Ovary (tissue), 9 donors: ENCODE data around the gene ZC3H11A. TPM values are rescaled to one million over a fixed set of nuclear protein-coding genes. Genes with fewer than 3 reads are reported as not detected.

ENCODE experiments used
- DNase-seq, 5 donors: peaks; one replicate each; pipeline ENCODE4 v3.0.0-alpha.2; 2019 to 2020
- H3K27ac ChIP-seq, 2 donors: fragments of 200-600 bp; one replicate each; pipeline versions ENCODE4 v1.5.1 to v1.8.0; 2019 to 2022
- H3K27me3 ChIP-seq: fragments of 200-600 bp; one replicate; pipeline ENCODE4 v1.8.0; 2022
- H3K36me3 ChIP-seq: fragments of 200-600 bp; sonication (generic); one replicate; pipeline ENCODE4 v1.5.1; 2019
- H3K4me1 ChIP-seq: one replicate; pipeline ENCODE4 v1.8.1; 2013; ENCODE audit warnings: mild to moderate bottlenecking, moderate library complexity; ENCODE audit not compliant: insufficient read depth
- H3K4me3 ChIP-seq: fragments of 200-600 bp; sonication (generic); one replicate; pipeline ENCODE4 v1.5.1; 2017
- H3K9me3 ChIP-seq, 2 donors: fragments of 200-600 bp in 1 of 2; sonication (generic) in 1 of 2; one replicate each; pipeline versions ENCODE4 v1.5.1 to v1.8.1; 2013 to 2019; ENCODE audit warnings: mild to moderate bottlenecking in 1 of 2, moderate library complexity in 1 of 2
- EP300 ChIP-seq: sonication (generic); formaldehyde crosslinking; IDR thresholded peaks from one replicate; pipeline ENCODE4 v1.6.1; 2017; ENCODE audit warnings: antibody characterized with exemption
- POLR2A ChIP-seq: fragments of 450-650 bp; IDR thresholded peaks from one replicate; pipeline ENCODE4 v1.6.1; 2017; ENCODE audit warnings: antibody characterized with exemption, mild to moderate bottlenecking, moderate library complexity
- WGBS, 3 donors: extraction: QIAGEN DNeasy Blood & Tissue Kit in 1 of 3; methylation state at CpG; one replicate each; pipeline versions ENCODE4 v1.1.5 to v1.1.7; 2013 to 2017; 5-methylcytosine and 5-hydroxymethylcytosine counted together
- intact Hi-C, 4 donors: fragments of 100-400 bp; cut with DNase I; formaldehyde crosslinking; loops; one replicate each; pipeline versions ENCODE4 v1.11.0 to v1.15.1; 2022 to 2023
- polyA plus RNA-seq, 2 donors: library from polyadenylated mRNA; stranded (reverse); fragments of 200-250 nt in 1 of 2; fragments of 350-450 nt in 1 of 2; fragmentation: Illumina TruSeq in 1 of 2; extraction: RNeasy Lipid Tissue Mini Kit (QIAGEN cat#74804) in 1 of 2; gene quantifications; one replicate each; pipeline ENCODE4 v1.2.3, GENCODE V29; 2013 to 2014
- total RNA-seq, 7 donors: library from RNA; depleted of rRNA in 2 of 7; stranded (reverse); fragments of >200 nt in 2 of 7; fragmentation: NEBNext Ultra II Directional in 3 of 7; extraction: Animal tissue kit (Norgen Biotek cat#: 25700) in 3 of 7; gene quantifications; one replicate each; pipeline versions ENCODE4 v1.1.0 to v1.2.4, GENCODE V29; 2016 to 2023
- TF ChIP-seq, protein P1 (sequence below), 3 donors: fragments of 450-650 bp in 2 of 3; fragments of 200-600 bp in 1 of 3; IDR thresholded peaks; one replicate each; pipeline versions ENCODE4 v1.5.1 to v1.8.0; 2016 to 2022; ENCODE audit warnings: antibody characterized with exemption in 3 of 3, mild to moderate bottlenecking in 1 of 3
- donor health status: DM: no; HTN: no; CAD: no; lungs with moderate emphysema.
- donor health status: DM: no; HTN: no; CAD: no.
- donor health status: Bipolar disorder and iron deficiency.
- donor health status: DM: yes; HTN: yes; CAD: no.
- donor health status: DM: no; HTN: no; CAD: no.
- donor health status: DM: yes; HTN: yes; CAD: no.

ZC3H11A gene
- total and polyA plus RNA-seq, 9 donors: 52.9 to 100 (median 63.0) TPM

DNA sequence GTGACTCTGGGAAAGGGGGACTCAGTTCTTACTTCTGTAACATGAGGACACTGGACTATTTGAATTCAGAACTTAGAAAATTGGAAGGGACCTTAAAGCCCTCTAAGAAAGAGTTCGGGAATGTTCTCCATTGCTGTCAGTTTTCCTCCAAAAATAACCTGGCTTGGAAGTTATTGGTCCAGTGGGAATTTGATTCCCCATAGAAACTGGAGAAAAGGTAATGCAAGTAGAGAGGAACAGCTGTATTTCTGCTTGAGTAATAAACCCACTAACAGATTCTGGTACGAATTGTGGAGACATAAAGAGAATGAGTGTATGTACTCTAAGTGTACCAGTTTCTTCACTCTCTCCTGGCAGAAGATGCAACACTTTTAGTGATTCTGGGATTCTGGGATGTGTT lies 1.8 kb downstream of the ZC3H11A start:
- intact Hi-C loops: no loop called here
- H3K27ac ChIP-seq: no peak overlapping the region
- H3K4me1 ChIP-seq: peaks cover 17% of the 10 kb centered on the region
- H3K4me3 ChIP-seq: peak overlapping the region; percentile 88
- no peak for DNase-seq
- H3K27me3 ChIP-seq: no peaks in the 10 kb centered on the region
- no peak for TF ChIP-seq POLR2A
- TF ChIP-seq EP300: no peak
- TF ChIP-seq, protein P1, sequence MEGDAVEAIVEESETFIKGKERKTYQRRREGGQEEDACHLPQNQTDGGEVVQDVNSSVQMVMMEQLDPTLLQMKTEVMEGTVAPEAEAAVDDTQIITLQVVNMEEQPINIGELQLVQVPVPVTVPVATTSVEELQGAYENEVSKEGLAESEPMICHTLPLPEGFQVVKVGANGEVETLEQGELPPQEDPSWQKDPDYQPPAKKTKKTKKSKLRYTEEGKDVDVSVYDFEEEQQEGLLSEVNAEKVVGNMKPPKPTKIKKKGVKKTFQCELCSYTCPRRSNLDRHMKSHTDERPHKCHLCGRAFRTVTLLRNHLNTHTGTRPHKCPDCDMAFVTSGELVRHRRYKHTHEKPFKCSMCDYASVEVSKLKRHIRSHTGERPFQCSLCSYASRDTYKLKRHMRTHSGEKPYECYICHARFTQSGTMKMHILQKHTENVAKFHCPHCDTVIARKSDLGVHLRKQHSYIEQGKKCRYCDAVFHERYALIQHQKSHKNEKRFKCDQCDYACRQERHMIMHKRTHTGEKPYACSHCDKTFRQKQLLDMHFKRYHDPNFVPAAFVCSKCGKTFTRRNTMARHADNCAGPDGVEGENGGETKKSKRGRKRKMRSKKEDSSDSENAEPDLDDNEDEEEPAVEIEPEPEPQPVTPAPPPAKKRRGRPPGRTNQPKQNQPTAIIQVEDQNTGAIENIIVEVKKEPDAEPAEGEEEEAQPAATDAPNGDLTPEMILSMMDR (IDR thresholded peaks at IDR 0.05): no peak
- no peaks in the 10 kb centered on the region for H3K36me3 ChIP-seq
- WGBS, 3 donors: 67 to 79% (median 75%) methylated on average over 2 of the region's 2 CpGs
- H3K9me3 ChIP-seq: no peaks in the 10 kb centered on the region

DNA sequence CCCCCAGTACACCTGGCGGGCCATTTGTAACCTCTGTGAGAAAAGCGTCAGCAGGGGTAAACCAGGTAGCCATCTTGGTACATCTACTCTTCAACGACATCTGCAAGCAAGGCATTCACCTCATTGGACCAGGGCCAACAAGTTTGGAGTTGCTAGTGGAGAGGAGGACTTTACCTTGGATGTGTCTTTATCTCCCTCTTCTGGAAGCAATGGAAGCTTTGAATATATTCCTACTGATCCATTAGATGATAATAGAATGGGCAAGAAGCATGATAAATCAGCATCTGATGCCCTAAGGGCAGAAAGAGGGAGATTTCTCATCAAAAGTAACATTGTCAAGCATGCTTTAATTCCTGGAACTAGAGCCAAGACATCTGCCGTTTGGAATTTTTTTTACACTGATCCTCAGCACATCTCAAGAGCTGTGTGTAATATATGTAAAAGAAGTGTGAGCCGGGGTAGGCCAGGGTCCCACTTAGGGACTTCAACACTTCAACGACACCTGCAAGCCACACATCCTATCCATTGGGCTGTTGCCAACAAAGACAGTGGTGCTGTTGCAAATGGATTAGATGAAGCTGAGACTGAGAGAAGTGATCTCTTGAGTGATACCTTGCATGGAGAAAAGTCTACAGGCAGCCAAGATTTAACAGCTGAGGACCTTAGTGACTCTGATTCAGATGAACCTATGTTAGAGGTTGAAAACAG lies 2.7 kb downstream of the ZC3H11A start:
- H3K27ac ChIP-seq: no peak overlapping the region
- no peak overlapping the region for H3K4me3 ChIP-seq
- intact Hi-C loops: no loop called here
- H3K9me3 ChIP-seq: no peaks in the 10 kb centered on the region
- 81 to 85% (median 81%) methylated on average over 6 of the region's 6 CpGs for WGBS, 3 donors
- peaks cover 18% of the 10 kb centered on the region for H3K4me1 ChIP-seq
- no peaks in the 10 kb centered on the region for H3K36me3 ChIP-seq
- TF ChIP-seq POLR2A: no peak
- TF ChIP-seq, protein P1 (IDR thresholded peaks at IDR 0.05): no peak
- TF ChIP-seq EP300: no peak
- H3K27me3 ChIP-seq: no peaks in the 10 kb centered on the region
- no peak for DNase-seq

DNA sequence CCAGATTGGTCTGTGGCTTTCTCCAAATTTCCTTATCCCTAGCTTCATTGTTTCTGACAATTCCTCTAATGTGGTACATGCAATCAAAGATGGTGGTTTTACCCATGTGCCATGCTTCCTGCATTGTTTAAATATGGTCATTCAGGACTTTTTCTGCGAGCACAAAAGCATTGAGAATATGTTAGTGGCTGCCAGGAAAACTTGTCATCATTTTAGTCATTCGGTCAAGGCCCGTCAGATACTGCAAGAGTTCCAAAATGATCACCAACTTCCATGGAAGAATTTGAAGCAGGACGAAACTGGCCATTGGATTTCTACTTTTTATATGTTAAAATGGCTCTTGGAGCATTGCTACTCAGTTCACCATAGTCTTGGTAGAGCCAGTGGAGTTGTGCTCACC lies 3.7 kb downstream of the ZC3H11A start:
- TF ChIP-seq EP300: no peak
- TF ChIP-seq POLR2A: no peak
- Histone ChIP-seq H3K4me3 (no peak overlapping the region), H3K36me3 (no peaks in the 10 kb centered on the region), H3K4me1 (peaks cover 23% of the 10 kb centered on the region), H3K9me3 (no peaks in the 10 kb centered on the region), H3K27me3 (no peaks in the 10 kb centered on the region), H3K27ac (no peak overlapping the region)
- intact Hi-C loops: no loop called here
- no peak for DNase-seq
- WGBS, 3 donors: 91 to 96% (median 93%) methylated on average over 4 of the region's 4 CpGs

DNA sequence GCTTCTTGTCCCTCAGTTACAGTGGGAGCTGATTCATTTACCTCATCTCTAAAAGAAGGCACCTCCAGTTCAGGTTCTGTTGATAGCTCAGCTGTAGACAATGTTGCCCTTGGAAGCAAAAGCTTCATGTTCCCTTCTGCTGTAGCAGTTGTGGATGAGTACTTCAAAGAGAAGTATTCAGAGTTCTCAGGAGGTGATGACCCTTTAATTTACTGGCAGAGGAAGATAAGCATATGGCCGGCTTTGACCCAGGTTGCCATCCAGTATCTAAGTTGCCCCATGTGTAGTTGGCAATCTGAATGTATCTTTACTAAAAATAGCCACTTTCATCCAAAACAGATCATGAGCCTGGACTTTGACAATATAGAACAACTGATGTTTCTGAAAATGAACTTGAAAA lies 4.5 kb downstream of the ZC3H11A start:
- WGBS, 3 donors: 41 to 76% (median 49%) methylated on average over 1 of the region's 1 CpG
- peaks cover 23% of the 10 kb centered on the region for H3K4me1 ChIP-seq
- H3K4me3 ChIP-seq: no peak overlapping the region
- no peaks in the 10 kb centered on the region for H3K27me3 ChIP-seq
- intact Hi-C loops: no loop called here
- no peaks in the 10 kb centered on the region for H3K36me3 ChIP-seq
- H3K9me3 ChIP-seq: no peaks in the 10 kb centered on the region
- H3K27ac ChIP-seq: no peak overlapping the region
- TF ChIP-seq, protein P1 (IDR thresholded peaks at IDR 0.05): no peak
- no peak for TF ChIP-seq POLR2A
- TF ChIP-seq EP300: no peak
- DNase-seq: no peak

DNA sequence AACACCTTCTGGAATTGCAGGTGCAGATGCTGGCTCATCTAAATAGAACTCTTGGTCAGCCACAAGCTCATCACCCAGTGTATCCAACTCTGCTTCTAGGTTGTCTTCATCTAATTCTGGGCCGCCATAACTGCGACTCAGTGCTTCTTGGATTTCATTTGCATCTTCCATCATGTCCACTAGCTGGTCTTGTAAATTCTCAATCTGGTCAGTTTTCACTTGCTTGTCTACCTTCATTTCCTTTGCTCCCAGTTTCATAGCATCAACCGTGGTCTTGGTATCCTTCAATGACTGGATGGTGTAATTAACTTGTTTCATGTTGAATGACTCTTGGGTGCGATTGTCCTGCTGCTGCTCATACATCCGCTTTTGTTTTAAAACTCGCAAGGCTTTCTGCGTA lies 10.3 kb downstream of the ZC3H11A start:
- intact Hi-C loops: no loop called here
- peaks cover 8% of the 10 kb centered on the region for H3K4me1 ChIP-seq
- no peak overlapping the region for H3K27ac ChIP-seq
- H3K36me3 ChIP-seq: no peaks in the 10 kb centered on the region
- H3K9me3 ChIP-seq: no peaks in the 10 kb centered on the region
- H3K4me3 ChIP-seq: no peak overlapping the region
- no peaks in the 10 kb centered on the region for H3K27me3 ChIP-seq
- WGBS, 3 donors: 97 to 98% (median 97%) methylated on average over 7 of the region's 7 CpGs
- TF ChIP-seq, protein P1 (IDR thresholded peaks at IDR 0.05): no peak
- TF ChIP-seq POLR2A: no peak
- TF ChIP-seq EP300: no peak
- no peak for DNase-seq
